ENCODE results near the gene FBXO44.

DNA sequence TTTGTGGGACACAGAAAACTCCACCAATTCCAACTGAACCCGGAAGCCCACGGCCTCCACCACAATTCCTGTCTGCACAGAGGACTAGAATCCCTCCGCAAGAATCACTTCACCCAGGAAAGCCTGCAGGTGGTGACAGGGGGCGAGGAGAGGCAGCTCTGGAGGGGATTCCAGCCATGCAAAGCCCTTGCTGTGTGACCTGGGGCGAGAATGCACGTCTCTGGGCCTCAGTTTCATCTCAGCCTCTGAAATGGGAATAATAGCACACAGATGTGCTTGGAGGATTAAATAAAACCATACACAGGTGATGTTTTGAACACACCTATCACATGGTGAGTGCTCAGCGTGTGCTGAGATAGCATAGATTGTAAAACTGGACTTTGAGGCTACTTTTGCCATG is 14.6 kb upstream of the FBXO44 start:
- TF ChIP-seq CTCF (IDR thresholded peaks at IDR 0.05; ENCODE audit: low read depth, low read length, poor library complexity, severe bottlenecking) (no peak), EZH2phosphoT487 (IDR thresholded peaks at IDR 0.05; ENCODE audit: borderline replicate concordance, low read length) (no peak)

Data from DOHH2 (cell line).